ENCODE measurements around the gene CNST. TPM values are rescaled to one million over a fixed set of nuclear protein-coding genes. Genes with fewer than 3 reads are reported as not detected.
"Not testable (repeated sequence)": the region's sequence is repeated elsewhere in the genome, so short reads cannot be mapped to it uniquely, and the experiment has no call there.

The CNST gene
- total RNA-seq, 1 donor from 2014 or later = 26.4 TPM

- H3K36me3 Mint-ChIP-seq (ENCODE audit: low read depth) = peaks cover 14% of the 10 kb centered on the region
- no peak overlapping the region for H3K4me3 Mint-ChIP-seq
- no peaks in the 10 kb centered on the region for H3K27me3 Mint-ChIP-seq
- no peak for DNase-seq
- peaks cover 11% of the 10 kb centered on the region for H3K4me1 Mint-ChIP-seq
- intact Hi-C loops (cut with micrococcal nuclease) = loop anchor here (2.0 kb wide), 1 partner anchor 14 kb away; no protein-coding TSS in a partner anchor
- no peaks in the 10 kb centered on the region for H3K9me3 Mint-ChIP-seq
- peak overlapping the region; percentile 17 for H3K27ac Mint-ChIP-seq
These were observed 16.8 kb downstream of the CNST start for GRCh38 chr1:246583056-246583440.

- DNase-seq = no peak
- no peak overlapping the region for H3K4me3 Mint-ChIP-seq
- intact Hi-C loops (cut with micrococcal nuclease) = loop anchor here (2.0 kb wide), 1 partner anchor 15 kb away; no protein-coding TSS in a partner anchor
- H3K27me3 Mint-ChIP-seq = no peaks in the 10 kb centered on the region
- H3K9me3 Mint-ChIP-seq = no peaks in the 10 kb centered on the region
- H3K4me1 Mint-ChIP-seq = peaks cover 9% of the 10 kb centered on the region
- H3K36me3 Mint-ChIP-seq (ENCODE audit: low read depth) = peaks cover 14% of the 10 kb centered on the region
- no peak overlapping the region for H3K27ac Mint-ChIP-seq
These were observed 17.4 kb downstream of the CNST start for GRCh38 chr1:246583448-246584185.

- no peak overlapping the region for H3K27ac Mint-ChIP-seq
- DNase-seq = no peak
- H3K4me3 Mint-ChIP-seq = no peak overlapping the region
- H3K9me3 Mint-ChIP-seq = no peaks in the 10 kb centered on the region
- intact Hi-C loops (cut with micrococcal nuclease) = no loop called here
- no peaks in the 10 kb centered on the region for H3K27me3 Mint-ChIP-seq
- peaks cover 10% of the 10 kb centered on the region for H3K4me1 Mint-ChIP-seq
- H3K36me3 Mint-ChIP-seq (ENCODE audit: low read depth) = peaks cover 24% of the 10 kb centered on the region
These were observed 20.8 kb downstream of the CNST start for GRCh38 chr1:246587032-246587431.

- DNase-seq = no peak
- Mint-ChIP-seq H3K9me3 (no peaks in the 10 kb centered on the region), H3K4me3 (no peak overlapping the region), H3K4me1 (peaks cover 9% of the 10 kb centered on the region), H3K36me3 (ENCODE audit: low read depth) (peaks cover 27% of the 10 kb centered on the region), H3K27ac (no peak overlapping the region), H3K27me3 (no peaks in the 10 kb centered on the region)
- intact Hi-C loops (cut with micrococcal nuclease) = no loop called here
These were observed 21.4 kb downstream of the CNST start for GRCh38 chr1:246587606-246588005.

- Mint-ChIP-seq H3K36me3 (ENCODE audit: low read depth) (peaks cover 27% of the 10 kb centered on the region), H3K9me3 (no peaks in the 10 kb centered on the region), H3K4me1 (peaks cover 8% of the 10 kb centered on the region), H3K4me3 (no peak overlapping the region), H3K27ac (no peak overlapping the region), H3K27me3 (no peaks in the 10 kb centered on the region)
- no peak for DNase-seq
- intact Hi-C loops (cut with micrococcal nuclease) = no loop called here
These were observed 22.0 kb downstream of the CNST start for GRCh38 chr1:246588159-246588721.

GRCh38 chr1:246589919-246590318 lies 23.7 kb downstream of the CNST start:
- intact Hi-C loops (cut with micrococcal nuclease); H3K27ac Mint-ChIP-seq; H3K4me1 Mint-ChIP-seq: not testable (repeated sequence)

GRCh38 chr1:246591047-246591446 lies 24.8 kb downstream of the CNST start:
- intact Hi-C loops (cut with micrococcal nuclease) = no loop called here
- H3K4me3 Mint-ChIP-seq = no peak overlapping the region
- H3K36me3 Mint-ChIP-seq (ENCODE audit: low read depth) = peaks cover 29% of the 10 kb centered on the region
- H3K27me3 Mint-ChIP-seq = no peaks in the 10 kb centered on the region
- DNase-seq = no peak
- peaks cover 8% of the 10 kb centered on the region for H3K4me1 Mint-ChIP-seq
- no peak overlapping the region for H3K27ac Mint-ChIP-seq
- H3K9me3 Mint-ChIP-seq = no peaks in the 10 kb centered on the region

More at GRCh38 chr1:246589919-246590318, 23.7 kb downstream of the CNST start:
- not testable (repeated sequence) for DNase-seq, H3K9me3 Mint-ChIP-seq, H3K4me3 Mint-ChIP-seq, H3K27me3 Mint-ChIP-seq
- H3K36me3 Mint-ChIP-seq (ENCODE audit: low read depth) = peaks cover 23% of the 10 kb centered on the region

- Mint-ChIP-seq H3K27ac (no peak overlapping the region), H3K36me3 (ENCODE audit: low read depth) (peaks cover 29% of the 10 kb centered on the region), H3K4me3 (no peak overlapping the region), H3K4me1 (peaks cover 8% of the 10 kb centered on the region), H3K27me3 (no peaks in the 10 kb centered on the region), H3K9me3 (no peaks in the 10 kb centered on the region)
- intact Hi-C loops (cut with micrococcal nuclease) = no loop called here
- DNase-seq = no peak
These were observed 25.2 kb downstream of the CNST start for GRCh38 chr1:246591504-246591903.

GRCh38 chr1:246591958-246592357 lies 25.7 kb downstream of the CNST start:
- Mint-ChIP-seq H3K36me3 (ENCODE audit: low read depth) (peaks cover 32% of the 10 kb centered on the region), H3K9me3 (no peaks in the 10 kb centered on the region), H3K27me3 (no peaks in the 10 kb centered on the region), H3K4me1 (peaks cover 8% of the 10 kb centered on the region), H3K4me3 (no peak overlapping the region), H3K27ac (no peak overlapping the region)
- intact Hi-C loops (cut with micrococcal nuclease) = no loop called here
- DNase-seq = no peak

- intact Hi-C loops (cut with micrococcal nuclease) = no loop called here
- H3K9me3 Mint-ChIP-seq = no peaks in the 10 kb centered on the region
- peaks cover 12% of the 10 kb centered on the region for H3K4me1 Mint-ChIP-seq
- no peak overlapping the region for H3K27ac Mint-ChIP-seq
- no peaks in the 10 kb centered on the region for H3K27me3 Mint-ChIP-seq
- H3K4me3 Mint-ChIP-seq = no peak overlapping the region
- H3K36me3 Mint-ChIP-seq (ENCODE audit: low read depth) = peaks cover 36% of the 10 kb centered on the region
- DNase-seq = no peak
These were observed 26.4 kb downstream of the CNST start for GRCh38 chr1:246592695-246593094.

- Mint-ChIP-seq H3K4me3 (no peak overlapping the region), H3K9me3 (no peaks in the 10 kb centered on the region), H3K36me3 (ENCODE audit: low read depth) (peaks cover 36% of the 10 kb centered on the region), H3K27ac (no peak overlapping the region), H3K27me3 (no peaks in the 10 kb centered on the region), H3K4me1 (peaks cover 9% of the 10 kb centered on the region)
- intact Hi-C loops (cut with micrococcal nuclease) = no loop called here
- DNase-seq = no peak
These were observed 28.9 kb downstream of the CNST start for GRCh38 chr1:246595146-246595545.

GRCh38 chr1:246597340-246597739 lies 31.1 kb downstream of the CNST start:
- Mint-ChIP-seq H3K9me3 (no peaks in the 10 kb centered on the region), H3K4me1 (peaks cover 15% of the 10 kb centered on the region), H3K36me3 (ENCODE audit: low read depth) (peaks cover 33% of the 10 kb centered on the region), H3K4me3 (no peak overlapping the region), H3K27ac (no peak overlapping the region), H3K27me3 (no peaks in the 10 kb centered on the region)
- intact Hi-C loops (cut with micrococcal nuclease) = no loop called here
- DNase-seq = no peak

GRCh38 chr1:246597971-246598370 lies 31.7 kb downstream of the CNST start:
- Mint-ChIP-seq H3K27ac (no peak overlapping the region), H3K9me3 (no peaks in the 10 kb centered on the region), H3K27me3 (no peaks in the 10 kb centered on the region), H3K36me3 (ENCODE audit: low read depth) (peaks cover 32% of the 10 kb centered on the region), H3K4me1 (peaks cover 20% of the 10 kb centered on the region), H3K4me3 (no peak overlapping the region)
- intact Hi-C loops (cut with micrococcal nuclease) = no loop called here
- no peak for DNase-seq

GRCh38 chr1:246599315-246599714 lies 33.1 kb downstream of the CNST start:
- Mint-ChIP-seq H3K4me3 (no peak overlapping the region), H3K27me3 (no peaks in the 10 kb centered on the region), H3K4me1 (peaks cover 20% of the 10 kb centered on the region), H3K9me3 (no peaks in the 10 kb centered on the region), H3K27ac (no peak overlapping the region), H3K36me3 (ENCODE audit: low read depth) (peaks cover 35% of the 10 kb centered on the region)
- DNase-seq = no peak
- intact Hi-C loops (cut with micrococcal nuclease) = no loop called here

Data from activated CD4-positive, alpha-beta T cell treated with anti-CD3 and anti-CD28 coated beads, Interleukin-2, amount 10 ng/mL, durations not matched to agents 24 days and 14 days (primary cell).